SK-N-MC (cell line): ENCODE measurements around the gene OR8B12.

Experiments used
- EZH2 ChIP-seq: fragments of 200-600 bp; sonication (generic); IDR thresholded peaks from one replicate; pipeline ENCODE4 v1.6.1; 2017; ENCODE audit warnings: antibody characterized with exemption
- FOXP2 ChIP-seq: optimal IDR thresholded peaks from 2 replicates; pipeline ENCODE3; 2011; ENCODE audit warnings: mild to moderate bottlenecking, moderate library complexity; ENCODE audit not compliant: insufficient read depth; ENCODE audit errors: extremely low read length, control extremely low read depth
- POLR2AphosphoS5 ChIP-seq: IDR thresholded peaks from 2 replicates; pipeline ENCODE4 v1.6.1; 2012; ENCODE audit warnings: mild to moderate bottlenecking, low read depth, low read length, borderline replicate concordance

- TF ChIP-seq POLR2AphosphoS5: no peak
- no peak for TF ChIP-seq EZH2
- TF ChIP-seq FOXP2: no peak
These were observed 23.5 kb downstream of the OR8B12 start for GRCh38 chr11:124519850-124520549.
